IMR-90 (cell line): ENCODE data around the gene PITPNC1. TPM values are rescaled to one million over a fixed set of nuclear protein-coding genes. Genes with fewer than 3 reads are reported as not detected.

Experiments used
- ATAC-seq: fragments of 200-7000 bp; cut with Tn5 transposase; 2 replicates; pipeline ENCODE4 v1.9.1; 2020; ENCODE audit warnings: low read depth, mild to moderate bottlenecking, moderate library complexity
- BruUV-seq: library from RNA; stranded (reverse); fragments of 400-500 nt; replicated peaks from 2 replicates; lab custom pipeline; 2021; lab: Mats Ljungman, UMichigan
- CTCF ChIA-PET: fragments of 300-600 bp; formaldehyde crosslinking; extraction: SDS; loops from one replicate; lab custom pipeline; 2021; ENCODE audit warnings: antibody characterized with exemption; lab: Yijun Ruan, JAX
- POLR2A ChIA-PET: fragments of 300-600 bp; sonication (Branson Sonifier 250); formaldehyde crosslinking; loops from one replicate; lab custom pipeline; 2022; ENCODE audit warnings: antibody characterized with exemption; ENCODE audit not compliant: unreplicated experiment; lab: Charles Lee
- DNase-seq: peaks from one replicate; pipeline ENCODE4 v3.0.0; 2013
- H2AFZ ChIP-seq: replicated peaks from 2 replicates; pipeline ENCODE3; 2013; ENCODE audit warnings: low read length, mild to moderate bottlenecking; ENCODE audit not compliant: poor library complexity
- H2AK5ac ChIP-seq: 2 replicates; pipeline ENCODE4 v1.6.1; 2013; ENCODE audit warnings: low read depth, low read length, inconsistent platforms
- H2AK9ac ChIP-seq: replicated peaks from 2 replicates; pipeline ENCODE3; 2013; ENCODE audit warnings: mild to moderate bottlenecking, low read depth, low read length, moderate library complexity; ENCODE audit not compliant: poor library complexity
- H2BK120ac ChIP-seq: 2 replicates; pipeline ENCODE4 v1.6.1; 2013; ENCODE audit warnings: low read depth, low read length, inconsistent platforms
- H2BK15ac ChIP-seq: 3 replicates; pipeline ENCODE4 v1.6.1; 2013; ENCODE audit warnings: low read depth, low read length, inconsistent platforms
- H2BK20ac ChIP-seq: 2 replicates; pipeline ENCODE4 v1.6.1; 2013; ENCODE audit warnings: low read depth, mild to moderate bottlenecking, inconsistent platforms, low read length, moderate library complexity
- H2BK5ac ChIP-seq: 2 replicates; pipeline ENCODE4 v1.6.1; 2013; ENCODE audit warnings: mild to moderate bottlenecking, low read depth, low read length, inconsistent platforms; ENCODE audit not compliant: poor library complexity, severe bottlenecking
- H3K14ac ChIP-seq: replicated peaks from 2 replicates; pipeline ENCODE4 v1.6.1; 2013; ENCODE audit warnings: low read depth, low read length, inconsistent platforms
- H3K18ac ChIP-seq: 2 replicates; pipeline ENCODE4 v1.6.1; 2013; ENCODE audit warnings: low read depth, low read length, control low read depth
- H3K23ac ChIP-seq: 2 replicates; pipeline ENCODE4 v1.6.1; 2013; ENCODE audit warnings: low read depth, low read length, inconsistent platforms
- H3K27ac ChIP-seq: 2 replicates; pipeline ENCODE4 v1.5.1; 2013; ENCODE audit warnings: mild to moderate bottlenecking, control low read depth, low read length; ENCODE audit not compliant: insufficient read depth
- H3K27me3 ChIP-seq: 2 replicates; pipeline ENCODE4 v1.6.1; 2013; ENCODE audit warnings: low read length; ENCODE audit not compliant: control insufficient read depth, insufficient read depth
- H3K36me3 ChIP-seq: 2 replicates; pipeline ENCODE4 v1.6.1; 2013; ENCODE audit warnings: low read length, mixed read lengths; ENCODE audit not compliant: control insufficient read depth, insufficient read depth
- H3K4ac ChIP-seq: 2 replicates; pipeline ENCODE4 v1.6.1; 2013; ENCODE audit warnings: low read depth, low read length, inconsistent platforms
- H3K4me1 ChIP-seq: 2 replicates; pipeline ENCODE4 v1.6.1; 2013; ENCODE audit warnings: low read length, mixed read lengths; ENCODE audit not compliant: control insufficient read depth, insufficient read depth
- H3K4me2 ChIP-seq: 2 replicates; pipeline ENCODE4 v1.6.1; 2013; ENCODE audit warnings: low read depth, mild to moderate bottlenecking, control low read depth, low read length, moderate library complexity
- H3K4me3 ChIP-seq: 2 replicates; pipeline ENCODE4 v1.5.1; 2013; ENCODE audit warnings: low read depth, mild to moderate bottlenecking, control low read depth, low read length, moderate library complexity; ENCODE audit not compliant: insufficient read depth
- H3K56ac ChIP-seq: 2 replicates; pipeline ENCODE4 v1.6.1; 2013; ENCODE audit warnings: low read length, inconsistent platforms; ENCODE audit not compliant: insufficient read depth; ENCODE audit errors: extremely low read depth
- H3K79me1 ChIP-seq, 2 experiments: 2 replicates each; pipeline ENCODE4 v1.6.1; 2013; ENCODE audit warnings: low read length in 2 of 2, inconsistent platforms in 1 of 2, low read depth in 1 of 2
- H3K9ac ChIP-seq: 2 replicates; pipeline ENCODE4 v1.6.1; 2013; ENCODE audit warnings: low read depth, low read length, control low read depth
- H3K9me1 ChIP-seq: 2 replicates; pipeline ENCODE4 v1.6.1; 2013; ENCODE audit warnings: low read length, inconsistent platforms; ENCODE audit not compliant: insufficient read depth
- H3K9me3 ChIP-seq: 2 replicates; pipeline ENCODE4 v1.6.1; 2013; ENCODE audit warnings: low read length; ENCODE audit not compliant: control insufficient read depth, insufficient read depth
- H4K20me1 ChIP-seq: 2 replicates; pipeline ENCODE4 v1.6.1; 2013; ENCODE audit warnings: low read length, inconsistent platforms; ENCODE audit not compliant: insufficient read depth
- H4K5ac ChIP-seq: 2 replicates; pipeline ENCODE4 v1.6.1; 2013; ENCODE audit warnings: mild to moderate bottlenecking, low read depth, low read length, control low read depth
- H4K8ac ChIP-seq, 2 experiments: 2 replicates each; pipeline ENCODE4 v1.6.1; 2013; ENCODE audit warnings: low read depth in 2 of 2, low read length in 2 of 2, control low read depth in 1 of 2, inconsistent platforms in 1 of 2
- H4K91ac ChIP-seq: 2 replicates; pipeline ENCODE4 v1.6.1; 2013; ENCODE audit warnings: low read depth, low read length, inconsistent platforms; ENCODE audit not compliant: insufficient read depth
- MAFK ChIP-seq: IDR thresholded peaks from 2 replicates; pipeline ENCODE4 v1.6.1; 2012; ENCODE audit warnings: low read depth, low read length, improper control_type of control experiment
- RAD21 ChIP-seq: IDR thresholded peaks from 2 replicates; pipeline ENCODE4 v1.6.1; 2012; ENCODE audit warnings: low read length, improper control_type of control experiment
- RCOR1 ChIP-seq: IDR thresholded peaks from 2 replicates; pipeline ENCODE4 v1.6.1; 2012; ENCODE audit warnings: mild to moderate bottlenecking, low read length, improper control_type of control experiment; ENCODE audit not compliant: insufficient replicate concordance
- WGBS, 2 experiments: methylation state at CpG; one replicate each; pipeline versions ENCODE4 v1.1.5 to v1.1.7; 2013; ENCODE audit warnings: missing lambda C conversion rate in 2 of 2; ENCODE audit not compliant: insufficient read length in 1 of 2; ENCODE audit errors: extremely low coverage in 2 of 2; 5-methylcytosine and 5-hydroxymethylcytosine counted together
- dilution Hi-C: fragments of 300-500 bp; cut with HindIII; formaldehyde crosslinking; loops from one replicate; pipeline ENCODE4 v1.14.3; 2018; ENCODE audit warnings: low sequenced_read_pairs; ENCODE audit not compliant: unreplicated experiment
- in situ Hi-C: fragments of 300-500 bp; cut with MboI; formaldehyde crosslinking; loops from 3 replicates; pipeline ENCODE4 v1.14.3; 2019; ENCODE audit warnings: low sequenced_read_pairs, inconsistent platforms, mixed read lengths
- intact Hi-C: fragments of 100-400 bp; cut with micrococcal nuclease; formaldehyde crosslinking; loops from 2 replicates; pipeline ENCODE4 v1.10.0; 2022
- polyA plus RNA-seq, 3 experiments: library from polyadenylated mRNA; depleted of rRNA; stranded (reverse); fragments of >200 nt; gene quantifications; 2 replicates each; pipeline ENCODE4 v1.2.3, GENCODE V29; 2012; ENCODE audit warnings: low replicate concordance in 1 of 3
- total RNA-seq: library from RNA; depleted of rRNA; stranded (reverse); fragments of >200 nt; gene quantifications from 2 replicates; pipeline ENCODE4 v1.2.3, GENCODE V29; 2012
- TF ChIP-seq, protein P1 (sequence below): conservative IDR thresholded peaks from 2 replicates; pipeline ENCODE4 v1.5.1; 2012; ENCODE audit warnings: mild to moderate bottlenecking, low read depth, low read length, improper control_type of control experiment

Gene PITPNC1
- total and polyA plus RNA-seq, 2 of the 4 experiments (the other 2 are of a cell fraction): 4.1 TPM

DNA sequence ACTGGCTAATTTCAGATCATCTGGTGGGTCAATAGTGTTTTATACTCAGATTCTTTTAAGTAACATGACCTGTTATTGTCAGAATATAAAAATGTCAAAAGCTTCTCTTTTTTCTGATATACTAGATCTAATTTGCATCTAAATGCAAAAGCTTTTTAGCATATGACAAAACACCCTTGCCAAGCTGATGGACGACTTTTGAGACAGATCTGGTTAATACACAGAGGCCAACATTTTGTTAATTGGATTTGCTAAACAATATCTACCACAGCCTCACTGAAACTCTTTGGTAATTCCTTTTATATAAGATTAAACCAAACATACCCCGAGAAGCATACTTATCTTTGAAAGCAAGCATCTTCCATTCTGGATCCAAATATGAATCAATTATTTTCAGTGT lies 330.4 kb downstream of the PITPNC1 start:
- WGBS, 2 experiments: no CpG with 5 or more reads among the region's 2 CpGs
- no peak overlapping the region for H3K56ac ChIP-seq
- H3K27ac ChIP-seq: no peak overlapping the region

More for the DNA sequence above, 330.4 kb downstream of the PITPNC1 start:
- H3K27me3 ChIP-seq: no peaks in the 10 kb centered on the region; the same call in 1 of the 2 replicates
- H3K9me3 ChIP-seq: no peaks in the 10 kb centered on the region
- no peaks in the 10 kb centered on the region for H3K79me1 ChIP-seq
- H2AK5ac ChIP-seq: no peak overlapping the region
- H4K20me1 ChIP-seq: no peaks in the 10 kb centered on the region
- no peak overlapping the region for H4K8ac ChIP-seq
- no TSS peak for BruUV-seq
- dilution Hi-C loops (no loop called here), intact Hi-C loops (no loop called here), in situ Hi-C loops (no loop called here)
- DNase-seq (no peak), ATAC-seq (no peak)
- no peaks in the 10 kb centered on the region for H3K36me3 ChIP-seq
- H3K4ac ChIP-seq: no peak overlapping the region
- H2BK120ac ChIP-seq: no peak overlapping the region
- no peak overlapping the region for H4K91ac ChIP-seq
- no peak overlapping the region for H2BK20ac ChIP-seq
- H3K9ac ChIP-seq: no peak overlapping the region
- TF ChIP-seq MAFK (no peak), RCOR1 (no peak), RAD21 (no peak)
- TF ChIP-seq, protein P1, sequence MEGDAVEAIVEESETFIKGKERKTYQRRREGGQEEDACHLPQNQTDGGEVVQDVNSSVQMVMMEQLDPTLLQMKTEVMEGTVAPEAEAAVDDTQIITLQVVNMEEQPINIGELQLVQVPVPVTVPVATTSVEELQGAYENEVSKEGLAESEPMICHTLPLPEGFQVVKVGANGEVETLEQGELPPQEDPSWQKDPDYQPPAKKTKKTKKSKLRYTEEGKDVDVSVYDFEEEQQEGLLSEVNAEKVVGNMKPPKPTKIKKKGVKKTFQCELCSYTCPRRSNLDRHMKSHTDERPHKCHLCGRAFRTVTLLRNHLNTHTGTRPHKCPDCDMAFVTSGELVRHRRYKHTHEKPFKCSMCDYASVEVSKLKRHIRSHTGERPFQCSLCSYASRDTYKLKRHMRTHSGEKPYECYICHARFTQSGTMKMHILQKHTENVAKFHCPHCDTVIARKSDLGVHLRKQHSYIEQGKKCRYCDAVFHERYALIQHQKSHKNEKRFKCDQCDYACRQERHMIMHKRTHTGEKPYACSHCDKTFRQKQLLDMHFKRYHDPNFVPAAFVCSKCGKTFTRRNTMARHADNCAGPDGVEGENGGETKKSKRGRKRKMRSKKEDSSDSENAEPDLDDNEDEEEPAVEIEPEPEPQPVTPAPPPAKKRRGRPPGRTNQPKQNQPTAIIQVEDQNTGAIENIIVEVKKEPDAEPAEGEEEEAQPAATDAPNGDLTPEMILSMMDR: no peak
- no peak overlapping the region for H3K18ac ChIP-seq
- H4K5ac ChIP-seq: no peak overlapping the region
- no peaks in the 10 kb centered on the region for H3K9me1 ChIP-seq
- ChIA-PET POLR2A (no interaction called here), CTCF (interaction anchor here (0.7 kb wide), 1 partner anchor 232 kb away, joined by 3 read pairs; no protein-coding TSS in a partner anchor)
- H2AK9ac ChIP-seq: no peak overlapping the region
- H2AFZ ChIP-seq: no peak overlapping the region
- no peak overlapping the region for H3K23ac ChIP-seq
- no peak overlapping the region for H3K14ac ChIP-seq
- H3K4me3 ChIP-seq: no peak overlapping the region
- H3K4me1 ChIP-seq: no peaks in the 10 kb centered on the region
- H2BK15ac ChIP-seq: no peak overlapping the region
- no peak overlapping the region for H3K4me2 ChIP-seq
- H2BK5ac ChIP-seq: no peak overlapping the region
